HEK293T (cell line): ENCODE measurements around the gene IL32.

Source experiments
- CTCF ChIA-PET: fragments of 350-600 bp; formaldehyde crosslinking; extraction: SDS; loops from one replicate; lab custom pipeline; 2021; ENCODE audit warnings: antibody characterized with exemption, inconsistent platforms; lab: Yijun Ruan, JAX
- POLR2A ChIA-PET: fragments of 350-600 bp; formaldehyde crosslinking; extraction: SDS; loops from one replicate; lab custom pipeline; 2020; ENCODE audit warnings: antibody characterized with exemption, inconsistent platforms; lab: Yijun Ruan, JAX
- DNase-seq: peaks from one replicate; pipeline ENCODE4 v3.0.0; 2012; ENCODE audit warnings: mixed read lengths; ENCODE audit errors: extremely low spot score
- ARNT ChIP-seq: fragments of 450-650 bp; IDR thresholded peaks from 2 replicates; pipeline ENCODE4 v1.6.1; 2017; ENCODE audit warnings: mild to moderate bottlenecking
- BHLHE40 ChIP-seq: fragments of 450-650 bp; IDR thresholded peaks from 2 replicates; pipeline ENCODE4 v1.6.1; 2016; ENCODE audit warnings: mild to moderate bottlenecking, moderate library complexity, borderline replicate concordance
- CTBP1 ChIP-seq: fragments of 450-650 bp; IDR thresholded peaks from 2 replicates; pipeline ENCODE4 v1.6.1; 2016; ENCODE audit warnings: borderline replicate concordance
- ELF4 ChIP-seq: fragments of 450-650 bp; IDR thresholded peaks from 2 replicates; pipeline ENCODE4 v1.6.1; 2017; ENCODE audit warnings: antibody characterized with exemption
- FOXA1 ChIP-seq: fragments of 450-650 bp; IDR thresholded peaks from 2 replicates; pipeline ENCODE4 v1.6.1; 2016; ENCODE audit warnings: mild to moderate bottlenecking
- FOXK2 ChIP-seq: fragments of 450-650 bp; IDR thresholded peaks from 2 replicates; pipeline ENCODE4 v1.6.1; 2016; ENCODE audit warnings: mild to moderate bottlenecking
- FOXM1 ChIP-seq: fragments of 450-650 bp; IDR thresholded peaks from 2 replicates; pipeline ENCODE4 v1.6.1; 2017; ENCODE audit warnings: mild to moderate bottlenecking, borderline replicate concordance
- HDGF ChIP-seq: fragments of 450-650 bp; IDR thresholded peaks from 2 replicates; pipeline ENCODE4 v1.6.1; 2017; ENCODE audit warnings: antibody characterized with exemption, borderline replicate concordance
- L3MBTL2 ChIP-seq: fragments of 450-650 bp; conservative IDR thresholded peaks from 2 replicates; pipeline ENCODE4 v1.6.1; 2016; ENCODE audit warnings: mild to moderate bottlenecking
- LEF1 ChIP-seq: fragments of 450-650 bp; IDR thresholded peaks from 2 replicates; pipeline ENCODE4 v1.6.1; 2017; ENCODE audit warnings: mild to moderate bottlenecking, borderline replicate concordance
- NFRKB ChIP-seq: fragments of 450-650 bp; IDR thresholded peaks from 2 replicates; pipeline ENCODE4 v1.6.1; 2016; ENCODE audit warnings: mild to moderate bottlenecking, moderate library complexity
- SP1 ChIP-seq: fragments of 450-650 bp; IDR thresholded peaks from 2 replicates; pipeline ENCODE4 v1.6.1; 2017
- SUZ12 ChIP-seq: fragments of 450-650 bp; IDR thresholded peaks from 2 replicates; pipeline ENCODE4 v1.6.1; 2016; ENCODE audit warnings: mild to moderate bottlenecking
- TARDBP ChIP-seq: fragments of 450-650 bp; IDR thresholded peaks from 2 replicates; pipeline ENCODE4 v1.6.1; 2016
- ZNF384 ChIP-seq: fragments of 450-650 bp; IDR thresholded peaks from 2 replicates; pipeline ENCODE4 v1.6.1; 2016
- TF ChIP-seq, protein P1 (sequence below): fragments of 450-650 bp; IDR thresholded peaks from 2 replicates; pipeline ENCODE4 v1.6.1; 2016

The IL32 gene

DNA sequence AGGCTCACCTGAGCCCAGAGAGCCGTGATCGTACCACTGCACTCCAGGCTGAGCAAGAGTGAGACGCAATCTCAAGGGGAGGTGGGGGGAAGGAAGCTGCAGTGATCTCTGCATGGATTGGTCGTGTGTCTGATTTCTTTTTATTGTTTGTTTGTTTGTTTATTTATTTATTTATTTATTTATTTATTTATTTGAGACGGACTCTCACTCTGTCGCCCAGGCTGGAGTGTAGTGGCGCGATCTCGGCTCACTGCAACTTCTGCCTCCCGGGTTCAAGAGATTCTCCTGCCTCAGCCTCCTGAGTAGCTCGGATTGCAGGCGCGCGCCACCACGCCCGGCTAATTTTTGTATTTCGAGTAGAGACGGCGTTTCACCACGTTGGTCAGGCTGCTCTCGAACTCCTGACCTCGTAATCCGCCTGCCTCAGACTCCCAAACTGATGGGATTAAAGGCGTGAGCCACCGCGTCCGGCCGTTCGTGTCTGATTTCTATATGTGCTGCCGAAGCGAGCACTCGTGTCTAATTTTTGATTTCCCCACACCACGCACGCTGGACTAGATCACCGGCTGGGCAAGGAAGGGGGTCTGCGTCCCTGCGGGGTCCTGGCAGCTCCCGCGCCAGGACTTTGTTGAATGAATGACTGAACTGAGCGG is 45.7 kb upstream of the IL32 start:
- ChIA-PET CTCF (interaction anchor here (0.5 to 4.5 kb wide), 4 partner anchors 8 to 98 kb away, joined by 3 to 38 read pairs (median 6); no protein-coding TSS in a partner anchor), POLR2A (interaction anchor here (0.6 to 7.2 kb wide), 16 partner anchors 9 to 100 kb away, joined by 3 to 60 read pairs (median 7); partner anchors contain the start of genes CLDN9, PAQR4 and PKMYT1)
- TF ChIP-seq ARNT (no peak), CTBP1 (no peak), LEF1 (no peak), HDGF (no peak), ZNF384 (no peak), SP1 (no peak), NFRKB (no peak), ELF4 (no peak), BHLHE40 (no peak)
- DNase-seq, result no peak

DNA sequence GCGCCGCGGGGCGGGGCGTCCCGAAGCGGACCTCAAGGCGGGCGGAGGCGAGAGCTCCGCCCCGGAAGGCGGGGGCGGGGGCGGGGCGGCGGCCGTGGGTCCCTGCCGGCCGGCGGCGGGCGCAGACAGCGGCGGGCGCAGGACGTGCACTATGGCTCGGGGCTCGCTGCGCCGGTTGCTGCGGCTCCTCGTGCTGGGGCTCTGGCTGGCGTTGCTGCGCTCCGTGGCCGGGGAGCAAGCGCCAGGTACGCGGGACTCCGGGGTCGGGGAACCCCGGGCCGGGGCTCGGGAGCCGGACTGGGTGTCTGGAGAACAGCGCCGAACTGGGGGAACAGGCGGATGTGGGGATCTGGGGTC is 45.2 kb upstream of the IL32 start, which contains the start of gene TNFRSF12A:
Gene TNFRSF12A (plus strand): TSS at position 122 of the 357 bp plus-strand sequence. CDS start 30 bp downstream, at position 152.
- DNase-seq, result peak; percentile 86
- CTCF ChIA-PET, result interaction anchor here (0.5 to 4.5 kb wide), 4 partner anchors 8 to 97 kb away, joined by 3 to 38 read pairs (median 6); no protein-coding TSS in a partner anchor
- TF ChIP-seq FOXK2 (no peak), LEF1 (no peak), L3MBTL2 (no peak), CTBP1 (no peak), ARNT (no peak), SP1 (no peak), NFRKB (no peak), HDGF (no peak), SUZ12 (no peak), ELF4 (no peak), TARDBP (no peak), FOXA1 (no peak), BHLHE40 (no peak), FOXM1 (no peak)
- TF ChIP-seq, protein P1, sequence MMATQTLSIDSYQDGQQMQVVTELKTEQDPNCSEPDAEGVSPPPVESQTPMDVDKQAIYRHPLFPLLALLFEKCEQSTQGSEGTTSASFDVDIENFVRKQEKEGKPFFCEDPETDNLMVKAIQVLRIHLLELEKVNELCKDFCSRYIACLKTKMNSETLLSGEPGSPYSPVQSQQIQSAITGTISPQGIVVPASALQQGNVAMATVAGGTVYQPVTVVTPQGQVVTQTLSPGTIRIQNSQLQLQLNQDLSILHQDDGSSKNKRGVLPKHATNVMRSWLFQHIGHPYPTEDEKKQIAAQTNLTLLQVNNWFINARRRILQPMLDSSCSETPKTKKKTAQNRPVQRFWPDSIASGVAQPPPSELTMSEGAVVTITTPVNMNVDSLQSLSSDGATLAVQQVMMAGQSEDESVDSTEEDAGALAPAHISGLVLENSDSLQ, result no peak
- POLR2A ChIA-PET, result interaction anchor here (0.6 to 7.2 kb wide), 18 partner anchors 8 to 99 kb away, joined by 3 to 60 read pairs (median 7); partner anchors contain the start of genes CLDN9, MMP25, PAQR4 and PKMYT1

DNA sequence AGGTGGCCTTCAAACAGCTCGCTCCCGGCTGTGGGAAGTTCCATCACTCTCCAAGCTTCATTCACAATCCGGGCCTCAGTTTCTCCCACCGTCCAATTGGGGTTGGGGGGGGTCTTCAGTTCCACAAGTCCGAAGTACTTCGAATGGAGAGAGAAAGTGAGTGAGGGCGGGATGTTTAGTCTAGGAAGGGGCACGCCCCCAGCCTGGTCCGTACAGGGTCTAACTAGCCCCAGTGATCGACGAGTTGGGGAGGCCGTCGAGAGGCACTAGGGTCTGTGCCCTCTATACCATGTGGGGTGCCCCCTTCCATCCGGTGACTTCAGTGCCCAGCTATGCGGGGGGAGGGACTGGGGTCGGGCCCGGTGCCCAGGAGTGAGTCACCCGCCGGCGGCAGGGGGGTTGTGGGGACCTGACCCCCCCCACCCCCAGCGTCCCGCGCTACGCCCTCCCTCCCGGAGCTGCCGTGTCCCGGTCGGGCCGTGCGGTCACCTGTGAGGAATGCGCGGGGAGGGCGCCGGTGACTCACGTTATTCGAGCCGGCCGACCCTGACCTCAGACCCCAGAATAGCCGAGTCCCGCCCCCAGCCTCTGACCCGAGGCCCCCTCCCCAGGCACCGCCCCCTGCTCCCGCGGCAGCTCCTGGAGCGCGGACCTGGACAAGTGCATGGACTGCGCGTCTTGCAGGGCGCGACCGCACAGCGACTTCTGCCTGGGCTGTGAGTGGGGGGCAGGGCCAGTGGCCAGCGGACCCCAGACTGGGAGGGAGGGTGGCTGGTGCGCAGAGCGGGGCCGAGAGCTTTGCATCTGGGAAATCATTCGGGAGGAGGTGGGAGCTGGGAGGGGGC is 44.6 kb upstream of the IL32 start:
- POLR2A ChIA-PET, result interaction anchor here (0.6 to 7.2 kb wide), 21 partner anchors 8 to 153 kb away, joined by 3 to 60 read pairs (median 6); partner anchors contain the start of genes CLDN9, FLYWCH1, MMP25 and PAQR4
- CTCF ChIA-PET, result interaction anchor here (0.5 to 4.5 kb wide), 5 partner anchors 7 to 1284 kb away, joined by 3 to 38 read pairs (median 5); no protein-coding TSS in a partner anchor
- TF ChIP-seq FOXK2 (no peak), LEF1 (no peak), NFRKB (no peak), FOXM1 (peak; percentile 38; the same call in 1 of the 2 replicates), SUZ12 (no peak), TARDBP (no peak), BHLHE40 (no peak), L3MBTL2 (peak; percentile 73), HDGF (no peak)
- TF ChIP-seq, protein P1, result no peak
- DNase-seq, result no peak

DNA sequence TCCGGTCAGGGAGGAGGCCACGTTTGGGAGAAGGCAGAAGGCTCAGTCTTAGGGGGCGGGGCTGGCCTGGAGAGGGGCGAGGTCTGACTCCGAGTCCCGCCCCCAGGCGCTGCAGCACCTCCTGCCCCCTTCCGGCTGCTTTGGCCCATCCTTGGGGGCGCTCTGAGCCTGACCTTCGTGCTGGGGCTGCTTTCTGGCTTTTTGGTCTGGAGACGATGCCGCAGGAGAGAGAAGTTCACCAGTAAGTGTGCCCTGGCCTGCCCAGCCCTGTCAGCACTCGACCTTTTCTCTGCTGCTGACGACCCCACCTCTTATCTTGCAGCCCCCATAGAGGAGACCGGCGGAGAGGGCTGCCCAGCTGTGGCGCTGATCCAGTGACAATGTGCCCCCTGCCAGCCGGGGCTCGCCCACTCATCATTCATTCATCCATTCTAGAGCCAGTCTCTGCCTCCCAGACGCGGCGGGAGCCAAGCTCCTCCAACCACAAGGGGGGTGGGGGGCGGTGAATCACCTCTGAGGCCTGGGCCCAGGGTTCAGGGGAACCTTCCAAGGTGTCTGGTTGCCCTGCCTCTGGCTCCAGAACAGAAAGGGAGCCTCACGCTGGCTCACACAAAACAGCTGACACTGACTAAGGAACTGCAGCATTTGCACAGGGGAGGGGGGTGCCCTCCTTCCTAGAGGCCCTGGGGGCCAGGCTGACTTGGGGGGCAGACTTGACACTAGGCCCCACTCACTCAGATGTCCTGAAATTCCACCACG is 43.8 kb upstream of the IL32 start:
- TF ChIP-seq LEF1 (no peak), SP1 (no peak), CTBP1 (no peak), BHLHE40 (no peak), ARNT (no peak), FOXM1 (no peak), L3MBTL2 (no peak), HDGF (no peak)
- peak; percentile 67 for DNase-seq
- CTCF ChIA-PET, result interaction anchor here (0.6 to 4.5 kb wide), 2 partner anchors 10 to 1283 kb away, joined by 3 to 38 read pairs; no protein-coding TSS in a partner anchor
- POLR2A ChIA-PET, result interaction anchor here (0.6 to 7.2 kb wide), 14 partner anchors 10 to 154 kb away, joined by 3 to 60 read pairs (median 4); partner anchors contain the start of genes CLDN9, FLYWCH1, MMP25 and PKMYT1

DNA sequence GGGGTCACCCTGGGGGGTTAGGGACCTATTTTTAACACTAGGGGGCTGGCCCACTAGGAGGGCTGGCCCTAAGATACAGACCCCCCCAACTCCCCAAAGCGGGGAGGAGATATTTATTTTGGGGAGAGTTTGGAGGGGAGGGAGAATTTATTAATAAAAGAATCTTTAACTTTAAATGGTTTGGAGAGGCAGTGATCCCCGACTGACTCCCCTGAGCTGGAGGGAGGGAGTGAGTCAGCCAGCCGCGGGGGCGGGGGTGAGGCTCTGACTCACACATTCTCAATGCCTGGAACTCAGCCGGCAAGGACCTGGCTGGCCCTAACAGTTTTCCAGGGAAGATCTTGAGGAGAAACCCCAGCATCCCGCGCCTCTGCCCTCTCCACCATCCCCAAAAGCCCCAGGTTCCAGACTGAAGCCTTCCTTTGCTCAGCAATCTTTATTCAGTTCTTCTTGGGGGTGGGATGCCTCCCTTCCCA is 43.2 kb upstream of the IL32 start:
- CTCF ChIA-PET, result interaction anchor here (0.6 to 4.5 kb wide), 3 partner anchors 9 to 107 kb away, joined by 3 to 38 read pairs (median 3); no protein-coding TSS in a partner anchor
- POLR2A ChIA-PET, result interaction anchor here (0.6 to 7.2 kb wide), 11 partner anchors 9 to 110 kb away, joined by 3 to 60 read pairs (median 5); partner anchors contain the start of genes CLDN9, MMP25 and PKMYT1
- TF ChIP-seq, protein P1, result no peak
- no peak for DNase-seq
